Measurements from ENCODE around the gene SORL1.

The SORL1 gene

DNA sequence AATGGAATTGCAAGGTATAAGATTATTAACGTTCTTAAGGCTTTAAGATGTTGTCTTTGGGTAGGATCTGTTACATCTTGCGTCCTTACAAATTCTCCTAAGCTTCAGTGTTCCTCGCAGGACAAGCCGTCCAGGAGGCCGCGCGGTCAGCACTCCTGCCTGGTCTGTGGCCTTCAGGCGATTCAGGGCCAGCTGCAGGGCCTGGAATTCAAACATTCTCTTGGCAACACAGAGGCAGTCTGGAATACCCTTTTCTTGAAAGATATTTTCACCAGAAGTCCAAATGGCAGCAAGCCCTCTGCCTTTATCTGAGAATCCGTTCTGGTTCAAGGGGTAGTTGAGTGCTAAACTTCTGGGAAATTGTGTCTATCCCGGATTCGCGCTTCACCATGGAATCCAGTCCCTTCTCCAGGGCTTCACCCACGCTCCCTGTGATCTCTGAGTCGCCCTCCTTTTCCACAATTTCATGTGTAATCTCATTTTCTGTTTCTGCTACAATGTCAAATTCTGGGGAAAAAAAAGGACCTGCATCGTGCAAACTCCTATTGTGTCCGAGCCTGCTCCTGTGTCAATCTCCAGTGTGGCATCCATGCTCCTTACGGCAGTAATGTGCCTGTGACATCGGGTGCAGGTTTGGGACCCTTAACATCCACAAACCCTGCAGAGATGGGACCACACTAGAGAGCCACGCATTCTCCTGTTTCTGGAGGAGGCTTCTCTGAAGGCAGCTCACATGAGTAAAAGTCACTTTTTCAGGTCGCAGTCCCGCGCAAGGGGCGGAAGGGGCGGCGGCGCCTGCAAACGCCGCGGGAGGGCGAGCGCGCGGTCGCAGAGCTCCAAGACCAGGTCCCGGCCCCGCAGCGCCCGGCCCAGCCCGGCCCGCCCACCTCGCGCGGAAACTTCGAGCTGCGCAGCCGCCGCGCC lies 25.4 kb upstream of the SORL1 start:
- peak in 1 of 3 donors; percentile 49 for DNase-seq (ENCODE audit: low read depth in 2 of 3, low spot score in 1 of 3)

DNA sequence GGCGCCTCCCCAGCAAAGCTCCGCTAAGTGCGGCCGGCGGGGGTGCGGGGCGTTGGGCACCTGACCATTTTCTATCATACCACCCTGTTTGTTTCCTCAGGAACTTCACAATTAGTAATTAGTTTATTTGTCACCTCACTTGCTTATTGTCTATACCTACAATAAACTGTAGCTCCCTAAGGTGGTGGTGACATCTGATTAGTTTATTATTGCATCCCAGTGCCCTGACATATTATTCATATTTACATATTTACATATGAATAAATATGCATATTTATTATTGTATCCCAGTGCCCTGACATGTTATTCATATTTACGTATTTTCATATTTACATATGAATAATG lies 24.7 kb upstream of the SORL1 start:
- DNase-seq (ENCODE audit: low read depth in 2 of 3, low spot score in 1 of 3): no peak

GRCh38 chr11:121429556-121429955 lies 22.6 kb upstream of the SORL1 start:
- DNase-seq (ENCODE audit: low read depth in 2 of 3, low spot score in 1 of 3): no peak

DNA sequence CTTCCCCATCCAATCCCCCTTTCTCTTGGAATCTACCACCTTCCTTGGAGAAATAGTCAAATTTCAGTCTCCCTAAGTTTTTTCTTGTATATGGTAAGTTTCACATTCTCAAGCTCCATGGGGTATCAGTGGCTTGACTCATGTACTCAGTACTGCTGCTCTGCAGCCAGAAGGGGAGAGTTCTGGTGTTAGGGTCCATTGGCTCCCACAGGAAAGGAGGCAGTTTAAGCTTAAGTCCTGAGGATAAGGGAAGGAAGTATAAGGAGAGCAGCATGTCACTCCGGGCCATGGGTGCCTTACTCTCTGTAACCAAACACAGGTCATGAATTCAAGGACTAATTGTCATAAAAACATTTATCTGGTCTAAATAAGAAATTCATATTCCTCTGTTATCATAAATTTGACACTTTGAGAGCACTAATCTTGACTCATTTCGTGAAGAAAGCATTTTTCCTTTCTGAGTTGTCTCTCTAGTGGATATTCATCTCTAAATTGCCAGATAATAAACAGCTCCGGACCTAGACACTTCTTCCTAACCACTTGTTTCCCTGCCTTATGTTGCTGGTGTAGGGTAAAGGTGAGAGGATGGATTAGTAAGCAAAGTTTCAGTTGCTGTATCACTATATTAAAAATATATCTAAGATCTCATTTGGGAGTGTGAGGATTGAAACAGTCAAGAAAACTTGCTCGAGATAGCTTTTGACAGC lies 20.1 kb upstream of the SORL1 start:
- no peak for DNase-seq (ENCODE audit: low read depth in 2 of 3, low spot score in 1 of 3)

DNA sequence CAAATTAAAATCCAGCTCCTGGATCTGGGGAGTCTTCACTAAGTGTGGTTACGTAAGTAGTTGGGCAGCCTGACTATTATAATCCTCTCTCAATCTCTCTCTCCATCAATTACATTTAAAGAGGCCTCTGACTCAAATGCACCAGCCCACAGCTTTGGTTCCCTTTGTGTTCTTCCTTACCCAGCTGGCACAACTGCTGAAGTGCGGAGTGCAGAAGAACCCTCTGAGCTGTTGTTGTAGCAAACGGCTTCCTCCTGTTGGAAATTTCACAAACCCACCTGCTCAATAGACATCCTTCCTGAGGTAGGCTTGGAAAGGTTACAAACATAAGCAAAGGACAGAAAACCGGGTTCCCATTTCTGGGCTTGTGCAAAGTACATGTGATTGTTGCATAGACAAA lies 17.0 kb upstream of the SORL1 start:
- DNase-seq (ENCODE audit: low read depth in 2 of 3, low spot score in 1 of 3): no peak

DNA sequence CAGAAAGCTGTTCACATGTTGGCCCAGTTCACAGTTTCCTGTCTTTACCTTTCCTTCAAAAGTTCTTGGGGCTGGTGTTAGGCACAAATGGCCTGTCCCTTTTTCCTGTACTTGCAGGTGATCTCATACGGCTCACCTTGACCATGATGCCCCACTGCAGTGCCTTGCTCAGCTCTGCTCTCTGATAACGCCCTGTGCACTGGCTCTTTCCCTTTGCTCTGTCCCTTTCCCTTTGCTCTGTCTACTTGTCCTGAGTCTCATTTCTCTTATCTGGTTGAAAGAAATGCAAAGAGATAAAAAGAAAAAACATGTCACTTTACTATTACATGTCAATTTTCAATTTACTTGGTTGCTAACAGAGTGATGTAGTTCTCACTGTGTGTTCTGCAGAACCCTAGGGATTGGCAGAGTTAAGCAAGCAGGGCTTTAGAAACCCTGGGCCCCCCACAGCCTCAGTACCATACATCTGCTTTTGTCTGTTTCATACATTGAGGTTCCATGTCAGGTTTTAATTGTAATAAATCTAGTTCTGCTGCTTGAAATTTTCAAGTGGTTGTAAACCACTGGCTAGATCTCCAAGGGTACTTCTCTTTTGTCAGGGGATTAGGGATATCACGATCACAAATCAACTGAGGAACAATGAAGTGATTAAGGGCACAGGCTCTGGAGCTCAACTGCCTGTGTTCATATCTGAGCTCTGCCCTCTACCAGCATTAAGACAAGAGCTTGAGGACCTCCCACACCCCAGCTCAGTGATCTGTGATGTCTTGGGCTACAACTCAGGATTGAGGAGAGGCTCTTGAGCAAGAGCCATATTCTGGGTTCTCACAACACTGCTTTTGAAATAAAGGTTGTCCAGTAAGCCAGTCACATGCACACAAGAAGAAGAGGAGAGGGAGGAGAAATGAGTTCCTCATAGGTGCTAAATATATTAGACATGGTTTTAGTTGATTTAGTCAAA lies 16.3 kb upstream of the SORL1 start:
- no peak for DNase-seq (ENCODE audit: low read depth in 2 of 3, low spot score in 1 of 3)

DNA sequence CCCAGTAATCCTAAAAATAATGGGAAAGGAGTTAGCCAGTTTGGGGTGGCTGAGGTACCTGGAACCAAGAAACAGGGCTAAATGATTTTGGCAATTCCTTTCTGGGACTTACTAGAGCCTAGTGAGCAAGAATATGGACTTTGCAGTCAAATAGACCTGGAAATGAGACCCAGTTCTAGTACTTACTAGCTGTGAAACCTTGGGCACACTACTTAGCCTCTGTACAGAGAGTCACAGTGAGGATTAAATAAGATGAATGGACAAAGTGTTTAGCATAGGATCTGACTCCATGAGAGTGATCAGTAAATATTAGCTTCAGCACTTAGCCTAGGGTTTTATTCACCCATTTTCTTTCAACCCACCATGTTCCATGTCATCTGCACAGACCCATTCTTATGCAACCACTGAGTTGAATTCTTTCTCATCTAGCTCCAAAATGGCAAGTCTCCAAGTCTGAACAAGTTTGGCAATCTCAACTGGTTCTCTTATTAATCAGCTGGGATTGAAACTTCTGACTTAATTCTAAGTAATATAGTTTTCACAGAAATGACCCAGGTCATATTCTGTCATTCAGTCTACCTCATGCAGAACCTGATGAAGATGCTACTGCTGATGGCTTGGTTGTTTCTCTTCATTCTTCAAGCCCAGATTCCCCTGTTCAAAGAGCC lies 15.0 kb upstream of the SORL1 start:
- DNase-seq (ENCODE audit: low read depth in 2 of 3, low spot score in 1 of 3): no peak

GRCh38 chr11:121437686-121438078 lies 14.4 kb upstream of the SORL1 start:
- no peak for DNase-seq (ENCODE audit: low read depth in 2 of 3, low spot score in 1 of 3)

DNA sequence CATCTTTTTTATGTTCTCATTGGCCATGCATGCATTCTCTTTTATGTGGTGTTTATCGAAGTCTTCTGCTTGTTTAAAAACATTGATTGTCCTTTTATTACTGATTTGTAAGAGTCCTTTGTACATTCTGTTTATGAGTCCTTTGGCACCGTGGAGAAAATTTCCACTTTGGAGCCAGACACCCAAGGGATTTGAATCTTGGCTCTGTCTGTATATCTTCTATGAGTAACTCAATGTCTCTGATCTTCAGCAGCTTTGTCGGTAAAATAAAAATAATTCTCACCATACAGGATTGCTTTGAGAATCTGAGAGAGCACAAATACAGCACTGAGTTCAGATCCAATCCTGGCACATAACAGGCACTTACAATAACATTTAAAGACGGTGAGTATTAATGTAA lies 12.8 kb upstream of the SORL1 start:
- no peak for DNase-seq (ENCODE audit: low read depth in 2 of 3, low spot score in 1 of 3)

DNA sequence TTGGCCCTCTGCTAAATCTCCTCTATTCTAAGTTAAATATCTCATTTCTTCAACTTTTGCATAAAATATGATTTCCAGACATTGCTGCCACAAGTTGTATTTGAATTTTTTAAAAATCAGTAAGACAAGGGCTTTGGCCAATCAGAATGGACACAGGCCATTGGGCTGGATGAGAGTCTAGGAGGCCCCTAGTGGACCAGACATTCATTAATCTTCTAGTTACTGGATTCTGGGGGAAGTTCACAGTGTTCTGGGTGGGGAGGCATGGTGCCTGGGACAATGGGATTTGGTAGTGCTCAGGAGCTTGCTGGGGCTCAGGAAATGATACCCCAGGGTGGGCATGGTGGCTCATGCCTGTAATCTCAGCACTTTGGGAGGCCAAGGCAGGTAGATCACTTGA lies 12.4 kb upstream of the SORL1 start:
- DNase-seq (ENCODE audit: low read depth in 2 of 3, low spot score in 1 of 3): no peak

- DNase-seq (ENCODE audit: low read depth in 2 of 3, low spot score in 1 of 3): no peak
These were observed 10.6 kb upstream of the SORL1 start for GRCh38 chr11:121441521-121441920.

GRCh38 chr11:121443688-121444275 lies 8.3 kb upstream of the SORL1 start:
- no peak for DNase-seq (ENCODE audit: low read depth in 2 of 3, low spot score in 1 of 3)

DNA sequence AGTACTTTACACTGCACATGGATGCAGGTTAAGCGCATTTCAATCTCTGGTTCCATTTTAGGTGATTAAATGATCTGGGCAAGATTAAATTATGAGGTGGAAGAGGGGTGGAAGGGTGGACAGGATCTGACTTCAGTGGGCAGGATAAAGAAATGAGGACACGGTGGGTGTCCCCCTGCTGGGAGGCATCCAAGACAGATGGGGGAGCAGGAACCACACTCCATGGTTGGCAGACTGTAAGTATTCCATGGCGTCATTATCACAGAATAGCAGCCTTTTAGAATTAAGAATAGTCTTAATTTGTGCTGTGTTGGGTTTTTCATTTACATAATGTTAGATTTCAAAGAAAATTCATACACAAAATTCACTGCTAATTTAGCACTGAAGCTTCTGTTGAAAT lies 7.6 kb upstream of the SORL1 start:
- DNase-seq (ENCODE audit: low read depth in 2 of 3, low spot score in 1 of 3): no peak

GRCh38 chr11:121445071-121445768 lies 6.9 kb upstream of the SORL1 start:
- no peak for DNase-seq (ENCODE audit: low read depth in 2 of 3, low spot score in 1 of 3)

DNA sequence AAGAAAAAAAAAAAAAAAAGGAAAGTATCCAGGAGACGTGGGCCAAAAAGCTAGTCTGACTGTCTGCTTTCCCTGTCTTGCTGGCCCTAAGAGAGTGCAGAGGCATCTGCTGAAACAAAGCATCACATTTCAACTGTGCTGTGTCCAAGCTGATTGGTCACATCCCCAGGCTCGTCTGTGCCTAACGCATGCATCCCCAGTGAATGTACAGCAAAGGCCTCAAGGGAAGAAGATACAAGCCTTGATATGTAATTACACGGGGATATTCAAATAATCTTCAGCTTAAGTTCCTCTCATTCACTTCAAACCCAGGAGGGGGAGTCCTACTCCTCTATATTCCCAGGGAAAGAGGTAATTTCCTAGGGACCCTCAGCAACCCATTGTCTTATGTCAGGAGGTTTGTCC lies 5.4 kb upstream of the SORL1 start:
- DNase-seq (ENCODE audit: low read depth in 2 of 3, low spot score in 1 of 3): no peak

DNA sequence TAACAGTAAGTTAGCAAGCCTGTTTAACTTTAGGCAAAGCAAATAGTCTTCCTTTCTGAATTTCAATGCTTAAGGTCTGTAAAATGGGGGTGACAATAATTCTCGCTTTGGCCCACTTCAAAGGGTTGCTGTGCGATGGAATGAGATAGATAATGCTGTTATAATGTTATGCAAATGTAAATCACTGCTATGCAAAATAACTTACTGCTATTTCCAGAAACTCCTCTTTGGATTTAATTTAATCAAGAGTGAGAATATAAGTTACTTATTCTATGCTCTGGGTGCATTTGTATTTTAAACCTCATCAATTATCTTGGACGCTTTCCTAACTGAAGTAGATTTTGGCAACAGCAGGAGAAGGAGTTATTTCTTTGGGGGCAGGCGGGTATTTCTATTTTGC lies 4.1 kb upstream of the SORL1 start:
- no peak for DNase-seq (ENCODE audit: low read depth in 2 of 3, low spot score in 1 of 3)

DNA sequence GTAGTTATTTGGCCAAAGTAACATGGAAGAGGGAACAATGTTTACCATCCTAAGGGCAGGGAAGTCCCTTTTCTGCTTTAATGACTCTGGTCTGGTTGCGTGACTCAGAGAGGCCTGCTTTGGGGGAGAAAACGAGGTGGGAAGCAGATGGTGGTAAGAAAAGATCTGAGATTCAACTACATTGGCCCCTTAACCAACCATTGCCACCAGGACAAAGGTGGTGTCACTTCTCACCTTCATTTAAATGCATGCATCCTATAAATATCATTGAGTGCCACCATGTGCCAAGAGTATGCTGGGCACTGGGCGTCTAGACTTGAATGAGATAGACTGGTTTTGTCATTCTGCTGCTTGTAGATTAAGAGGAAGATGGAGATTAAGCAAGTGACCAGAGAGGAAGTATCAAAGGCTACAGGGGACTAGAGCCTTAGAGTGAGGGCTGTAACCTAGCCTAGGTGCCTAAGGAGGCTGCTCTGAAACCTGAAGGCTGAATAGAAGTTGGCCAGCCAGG lies 3.6 kb upstream of the SORL1 start:
- DNase-seq (ENCODE audit: low read depth in 2 of 3, low spot score in 1 of 3): no peak

GRCh38 chr11:121449123-121449522 lies 3.0 kb upstream of the SORL1 start:
- DNase-seq (ENCODE audit: low read depth in 2 of 3, low spot score in 1 of 3): no peak

DNA sequence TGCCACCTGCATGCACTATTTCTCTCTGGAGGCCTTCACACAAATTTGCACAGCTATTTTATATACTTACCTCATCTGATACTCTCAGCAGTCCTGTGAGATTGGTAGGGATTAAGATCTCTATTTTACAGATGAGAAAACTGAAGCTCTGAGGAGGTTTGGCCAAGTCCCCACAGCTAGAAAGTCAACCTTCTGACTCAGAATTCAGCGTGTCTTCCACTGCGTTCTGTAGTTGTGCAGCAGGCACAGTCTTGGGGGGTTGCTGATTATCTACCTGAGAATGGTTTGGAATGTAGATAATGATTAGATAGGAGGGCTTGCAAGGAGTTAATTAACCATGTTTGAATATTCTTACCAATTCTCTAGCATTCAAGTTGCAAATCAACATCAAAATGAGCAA lies 2.5 kb upstream of the SORL1 start:
- DNase-seq (ENCODE audit: low read depth in 2 of 3, low spot score in 1 of 3): no peak

GRCh38 chr11:121450401-121450800 lies 1.7 kb upstream of the SORL1 start:
- DNase-seq (ENCODE audit: low read depth in 2 of 3, low spot score in 1 of 3): no peak

Data from stimulated activated CD4-positive, alpha-beta T cell treated with anti-CD3 and anti-CD28 coated beads, Interleukin-12 subunit alpha, Interleukin-12 subunit beta, amount 100 ng/mL, for 48 hours (primary cell).